ENCODE results near the gene NAA80.

DNA sequence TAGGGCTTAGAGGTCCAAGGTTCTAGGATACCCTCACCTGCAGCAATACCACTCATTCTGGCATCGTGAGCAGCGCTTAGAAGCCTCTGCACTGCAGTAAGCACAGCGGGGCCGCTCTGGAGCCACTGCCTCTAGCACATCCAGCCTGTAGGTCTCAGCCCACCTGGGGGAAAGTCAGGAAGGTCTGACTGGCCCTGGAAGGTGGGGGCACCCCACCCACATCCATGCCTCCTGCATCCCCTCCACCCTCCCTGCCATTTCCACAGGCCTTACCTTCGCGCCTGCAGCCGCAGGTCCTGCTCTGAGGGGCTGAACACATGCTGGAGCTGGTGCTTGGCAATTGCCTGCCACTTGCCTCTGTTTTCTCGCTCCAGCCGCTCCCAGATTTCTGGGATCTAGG is 42.3 kb upstream of the NAA80 start:
- TF ChIP-seq POLR2A (IDR thresholded peaks at IDR 0.05; ENCODE audit: low read depth, low read length) (no peak), POLR2AphosphoS5 (IDR thresholded peaks at IDR 0.05; ENCODE audit: insufficient read depth, low read depth, low read length) (no peak), EZH2 (IDR thresholded peaks at IDR 0.05; ENCODE audit: borderline replicate concordance, low read depth, low read length, severe bottlenecking) (no peak), FOS (IDR thresholded peaks at IDR 0.05; ENCODE audit: borderline replicate concordance, insufficient read depth, low read length) (no peak), GATA2 (IDR thresholded peaks at IDR 0.05; ENCODE audit: insufficient read depth, insufficient read length, low read depth, low read length) (no peak)
- TF ChIP-seq, protein P1, sequence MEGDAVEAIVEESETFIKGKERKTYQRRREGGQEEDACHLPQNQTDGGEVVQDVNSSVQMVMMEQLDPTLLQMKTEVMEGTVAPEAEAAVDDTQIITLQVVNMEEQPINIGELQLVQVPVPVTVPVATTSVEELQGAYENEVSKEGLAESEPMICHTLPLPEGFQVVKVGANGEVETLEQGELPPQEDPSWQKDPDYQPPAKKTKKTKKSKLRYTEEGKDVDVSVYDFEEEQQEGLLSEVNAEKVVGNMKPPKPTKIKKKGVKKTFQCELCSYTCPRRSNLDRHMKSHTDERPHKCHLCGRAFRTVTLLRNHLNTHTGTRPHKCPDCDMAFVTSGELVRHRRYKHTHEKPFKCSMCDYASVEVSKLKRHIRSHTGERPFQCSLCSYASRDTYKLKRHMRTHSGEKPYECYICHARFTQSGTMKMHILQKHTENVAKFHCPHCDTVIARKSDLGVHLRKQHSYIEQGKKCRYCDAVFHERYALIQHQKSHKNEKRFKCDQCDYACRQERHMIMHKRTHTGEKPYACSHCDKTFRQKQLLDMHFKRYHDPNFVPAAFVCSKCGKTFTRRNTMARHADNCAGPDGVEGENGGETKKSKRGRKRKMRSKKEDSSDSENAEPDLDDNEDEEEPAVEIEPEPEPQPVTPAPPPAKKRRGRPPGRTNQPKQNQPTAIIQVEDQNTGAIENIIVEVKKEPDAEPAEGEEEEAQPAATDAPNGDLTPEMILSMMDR (IDR thresholded peaks at IDR 0.05; ENCODE audit: extremely low read depth in 1 of 2, insufficient read depth in 1 of 2, low read depth in 1 of 2, low read length in 2 of 2) = no peak
- TF ChIP-seq, protein P2, sequence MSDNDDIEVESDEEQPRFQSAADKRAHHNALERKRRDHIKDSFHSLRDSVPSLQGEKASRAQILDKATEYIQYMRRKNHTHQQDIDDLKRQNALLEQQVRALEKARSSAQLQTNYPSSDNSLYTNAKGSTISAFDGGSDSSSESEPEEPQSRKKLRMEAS (IDR thresholded peaks at IDR 0.05; ENCODE audit: insufficient read depth, insufficient read length) = no peak

Measured in endothelial cell of umbilical vein (primary cell).